Fibroblast of skin of abdomen (primary cell): ENCODE results near the gene UBC.
"Not testable (repeated sequence)": the region's sequence is repeated elsewhere in the genome, so short reads cannot be mapped to it uniquely, and the experiment has no call there.

Experiments used
- DNase-seq: peaks from one replicate; pipeline ENCODE4 v3.0.0-alpha.2; 2013

UBC gene

GRCh38 chr12:124913474-124914391 is 717 bp downstream of the UBC start:
- peak; percentile 67 for DNase-seq

DNA sequence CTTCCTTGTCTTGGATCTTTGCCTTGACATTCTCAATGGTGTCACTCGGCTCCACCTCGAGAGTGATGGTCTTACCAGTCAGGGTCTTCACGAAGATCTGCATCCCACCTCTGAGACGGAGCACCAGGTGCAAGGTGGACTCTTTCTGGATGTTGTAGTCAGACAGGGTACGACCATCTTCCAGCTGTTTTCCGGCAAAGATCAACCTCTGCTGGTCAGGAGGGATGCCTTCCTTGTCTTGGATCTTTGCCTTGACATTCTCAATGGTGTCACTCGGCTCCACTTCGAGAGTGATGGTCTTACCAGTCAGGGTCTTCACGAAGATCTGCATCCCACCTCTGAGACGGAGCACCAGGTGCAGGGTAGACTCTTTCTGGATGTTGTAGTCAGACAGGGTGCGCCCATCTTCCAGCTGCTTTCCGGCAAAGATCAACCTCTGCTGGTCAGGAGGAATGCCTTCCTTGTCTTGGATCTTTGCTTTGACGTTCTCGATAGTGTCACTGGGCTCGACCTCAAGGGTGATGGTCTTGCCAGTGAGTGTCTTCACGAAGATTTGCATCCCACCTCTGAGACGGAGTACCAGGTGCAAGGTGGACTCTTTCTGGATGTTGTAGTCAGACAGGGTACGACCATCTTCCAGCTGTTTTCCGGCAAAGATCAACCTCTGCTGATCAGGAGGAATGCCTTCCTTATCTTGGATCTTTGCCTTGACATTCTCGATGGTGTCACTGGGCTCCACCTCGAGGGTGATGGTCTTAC is 1.7 kb downstream of the UBC start:
- DNase-seq = not testable (repeated sequence)

- DNase-seq = not testable (repeated sequence)
Measured at GRCh38 chr12:124911521-124911920, 2.9 kb downstream of the UBC start.

DNA sequence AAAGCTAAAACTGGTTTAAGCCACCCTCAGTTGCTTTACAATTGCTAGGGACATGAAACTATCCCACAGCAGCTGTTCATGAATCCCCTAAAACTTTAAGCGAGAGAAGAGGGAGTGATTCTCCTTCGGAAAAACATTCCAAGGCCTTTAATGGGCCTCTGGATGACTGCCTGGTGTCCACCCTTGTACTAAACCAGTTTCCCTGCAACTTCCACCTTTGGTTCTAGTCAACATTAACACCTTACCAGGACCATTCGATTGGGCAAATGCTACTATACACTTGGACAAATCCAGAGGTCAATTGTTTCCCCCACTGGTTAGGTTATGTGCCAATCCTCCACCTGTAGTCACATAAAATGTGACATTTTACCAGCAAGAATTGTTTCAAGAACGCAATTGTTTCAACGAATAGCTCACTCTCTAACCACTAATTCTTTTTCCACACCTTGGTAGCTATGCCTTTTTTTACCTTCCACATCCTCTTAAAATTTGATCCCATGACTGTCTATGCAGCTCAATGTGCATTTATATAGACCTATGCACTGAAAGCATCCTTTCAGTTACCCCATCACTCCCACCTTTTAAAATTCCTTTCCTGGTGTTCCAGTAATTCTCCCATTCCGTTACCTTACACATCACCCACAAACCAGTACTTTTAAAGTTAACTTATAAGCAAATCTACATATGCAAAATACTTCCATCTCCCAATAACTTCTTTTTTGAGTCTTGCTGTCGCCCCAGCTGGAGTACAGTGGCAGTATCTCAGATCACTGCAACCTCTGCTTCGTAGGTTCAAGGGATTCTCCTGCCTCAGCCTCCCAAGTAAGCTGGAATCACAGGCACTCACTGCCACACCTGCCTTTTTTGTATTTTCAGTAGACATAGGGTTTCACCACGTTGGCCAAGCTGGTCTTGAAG is 3.6 kb downstream of the UBC start:
- no peak for DNase-seq

- DNase-seq = no peak
Measured at GRCh38 chr12:124909831-124910560, 4.5 kb downstream of the UBC start.

GRCh38 chr12:124906606-124907261 is 7.7 kb downstream of the UBC start:
- DNase-seq = peak; percentile 85

- peak; percentile 71 for DNase-seq
Measured at GRCh38 chr12:124904306-124905098, 9.9 kb downstream of the UBC start.

DNA sequence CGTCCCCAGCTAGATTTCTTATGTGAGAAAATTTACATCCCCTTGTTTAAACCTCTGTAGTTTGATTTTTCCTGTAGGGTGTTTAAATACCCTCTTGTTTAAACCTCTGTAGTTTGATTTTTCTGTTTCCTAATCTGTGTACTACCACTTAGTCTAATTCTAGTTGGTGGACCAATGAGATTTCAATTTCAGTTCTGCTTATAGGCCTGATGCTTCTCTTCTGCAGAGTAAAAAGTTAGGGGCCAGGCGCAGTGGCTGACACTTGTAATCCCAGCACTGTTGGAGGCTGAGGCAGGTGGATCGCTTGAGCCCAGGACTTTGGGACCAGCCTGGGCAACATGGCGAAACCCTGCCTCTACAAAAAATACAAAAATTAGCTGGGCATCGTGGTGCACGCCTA is 11.5 kb downstream of the UBC start:
- no peak for DNase-seq

- DNase-seq = no peak
Measured at GRCh38 chr12:124901003-124901402, 13.4 kb downstream of the UBC start.

DNA sequence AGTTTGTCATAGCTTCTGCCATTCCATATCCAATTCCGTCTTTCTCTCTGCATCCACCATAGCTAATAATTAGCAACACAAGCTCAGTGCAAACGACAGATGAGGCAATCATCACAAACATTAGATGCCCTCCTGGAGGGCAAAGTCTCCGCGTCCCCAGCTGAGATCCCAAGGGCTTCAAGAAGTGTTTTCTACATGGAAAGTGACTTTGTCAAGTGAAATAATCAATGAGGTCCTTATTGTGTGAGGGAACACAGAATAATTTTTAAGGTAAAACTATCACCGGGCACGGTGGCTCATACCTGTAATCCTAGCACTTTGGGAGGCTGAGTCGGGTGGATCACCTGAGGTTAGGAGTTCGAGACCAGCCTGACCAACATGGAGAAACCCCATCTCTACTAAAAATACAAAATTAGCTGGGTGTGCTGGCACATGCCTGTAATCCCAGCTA is 14.1 kb downstream of the UBC start:
- not testable (repeated sequence) for DNase-seq

DNA sequence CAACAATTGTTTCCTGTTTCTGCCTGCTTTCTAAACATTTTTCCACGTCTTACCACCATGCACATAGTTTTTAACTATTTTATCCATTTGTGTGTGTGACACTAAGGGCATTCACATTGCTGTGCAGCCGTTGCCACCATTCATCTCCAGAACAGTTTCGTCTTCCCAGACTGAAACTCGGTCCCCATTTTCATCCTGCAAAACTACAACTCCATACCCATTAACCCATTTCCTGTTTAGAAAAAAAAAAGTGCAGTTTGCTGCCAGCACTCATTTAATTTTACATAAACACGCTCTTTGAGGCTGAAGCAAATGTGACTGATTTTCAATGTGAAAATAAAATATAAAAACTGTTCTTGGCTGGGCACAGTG is 15.5 kb downstream of the UBC start:
- no peak for DNase-seq

DNA sequence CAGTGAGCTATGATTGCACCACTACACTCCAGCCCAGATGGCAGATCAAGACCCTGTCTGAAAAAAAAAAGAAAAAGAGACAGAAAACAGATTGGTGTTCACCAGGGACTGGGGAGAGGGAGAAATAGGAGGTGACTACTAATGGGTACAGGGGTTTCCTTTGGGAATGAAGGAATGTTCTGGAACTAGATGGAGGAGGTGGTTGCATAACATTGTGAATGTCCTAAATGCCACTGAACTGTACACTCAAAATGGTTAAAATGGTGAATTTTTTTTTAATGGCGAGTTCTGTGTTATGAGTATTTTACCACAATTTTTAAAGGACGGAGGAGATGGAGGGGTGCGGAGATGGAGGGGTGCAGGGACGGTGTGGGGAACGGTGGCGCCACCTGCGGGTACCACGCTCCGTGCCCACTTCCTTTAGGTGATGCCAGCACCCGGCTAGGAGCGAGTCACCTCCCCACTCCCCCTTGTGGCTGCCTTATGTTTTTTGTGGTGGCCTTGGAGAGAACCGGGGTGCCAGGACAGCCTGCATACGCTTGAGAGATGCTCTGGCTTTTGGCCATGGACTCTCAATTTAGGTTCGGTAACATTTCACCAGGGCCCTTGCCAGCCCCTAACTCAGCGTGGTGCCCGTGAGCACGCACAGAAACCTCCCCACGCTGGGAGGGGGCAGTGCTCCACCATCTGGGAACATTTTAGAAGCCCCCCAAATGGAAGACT is 16.1 kb downstream of the UBC start:
- DNase-seq = no peak

DNA sequence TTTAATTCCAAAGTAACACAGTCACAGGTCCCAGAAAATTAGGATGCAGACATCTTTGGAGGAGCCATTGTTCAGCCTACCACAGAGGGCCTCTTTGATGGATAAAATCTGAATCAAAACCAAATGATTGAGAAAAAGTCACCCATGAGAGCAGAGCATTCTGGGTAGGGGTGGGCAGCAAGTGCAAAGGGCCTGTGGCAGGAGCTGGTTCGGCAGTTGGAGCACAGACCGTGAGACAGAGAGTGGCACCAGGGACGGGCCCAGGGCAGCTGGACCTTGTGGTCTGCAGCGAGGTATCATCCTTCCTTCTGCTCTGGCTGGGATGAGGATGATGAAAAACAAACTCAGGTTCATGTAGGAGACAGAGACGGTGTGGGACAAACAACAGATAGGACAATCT is 18.0 kb downstream of the UBC start:
- DNase-seq = no peak

DNA sequence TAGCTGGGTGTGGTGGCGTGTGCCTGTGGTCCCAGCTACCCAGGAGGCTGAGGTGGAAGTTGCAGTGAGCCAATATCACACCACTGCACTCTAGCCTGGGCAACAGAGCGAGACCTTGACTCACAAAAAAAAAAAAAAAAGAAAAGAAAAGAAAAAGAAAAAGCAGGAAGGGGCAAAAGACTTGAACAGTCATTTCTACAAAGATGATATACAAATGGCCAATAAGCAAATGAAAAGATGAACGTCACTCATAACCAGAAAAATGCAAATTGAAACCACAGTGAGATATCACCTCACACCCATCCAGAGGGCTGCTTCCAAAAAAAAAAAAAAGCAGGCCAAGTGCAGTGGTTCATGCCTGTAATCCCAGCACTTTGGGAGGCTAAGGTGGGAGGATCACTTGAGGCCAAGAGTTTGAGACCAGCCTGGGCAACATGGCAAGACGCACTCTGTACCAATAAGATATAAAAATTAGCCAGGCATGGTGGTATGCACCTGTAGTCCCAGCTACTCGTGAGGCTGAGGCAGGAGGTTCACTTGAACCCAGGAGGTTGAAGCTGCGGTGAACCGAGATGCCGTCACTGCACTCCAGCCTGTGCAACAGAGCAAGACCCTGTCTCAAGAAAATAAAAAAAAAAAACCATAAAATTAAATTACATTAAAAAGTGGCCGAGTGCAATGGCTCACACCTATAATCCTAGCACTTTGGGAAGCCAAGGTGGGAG is 20.5 kb downstream of the UBC start:
- DNase-seq = no peak

DNA sequence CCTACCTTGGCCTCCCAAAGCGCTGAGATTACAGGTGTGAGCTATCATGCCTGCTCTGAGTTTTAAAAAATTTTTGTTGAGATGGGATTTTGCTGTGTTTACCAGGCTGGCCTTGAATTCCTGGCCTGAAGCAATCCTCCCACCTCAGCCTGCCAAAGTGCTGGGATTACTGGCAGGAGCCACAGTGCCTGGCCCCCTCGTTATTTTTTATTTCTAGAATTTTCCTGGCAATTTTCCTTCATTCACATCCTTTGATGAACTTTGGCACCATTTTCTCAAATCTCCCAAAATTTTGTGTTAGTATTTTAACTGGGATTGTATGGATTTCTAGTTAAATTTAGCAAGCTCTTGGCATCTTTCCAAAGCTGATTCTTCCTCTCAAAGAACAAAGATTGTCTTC is 26.2 kb downstream of the UBC start:
- no peak for DNase-seq

DNA sequence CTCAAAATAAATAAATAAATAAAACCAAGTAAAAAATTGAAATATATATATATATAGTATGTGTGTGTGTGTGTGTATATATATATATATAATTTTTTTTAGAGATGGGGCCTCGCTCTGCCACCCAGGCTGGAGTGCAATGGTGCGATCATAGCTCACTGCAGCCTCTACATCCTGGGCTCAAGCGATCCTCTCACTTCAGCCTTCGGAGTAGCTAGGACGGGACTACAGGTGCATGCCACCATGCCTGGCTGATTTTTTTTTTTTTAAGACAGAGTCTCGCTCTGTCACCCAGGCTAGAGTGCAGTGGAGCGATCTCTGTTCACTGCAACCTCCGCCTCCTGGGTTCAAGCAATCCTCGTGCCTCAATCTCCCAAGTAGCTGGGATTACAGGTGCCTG is 26.7 kb downstream of the UBC start:
- DNase-seq = not testable (repeated sequence)

DNA sequence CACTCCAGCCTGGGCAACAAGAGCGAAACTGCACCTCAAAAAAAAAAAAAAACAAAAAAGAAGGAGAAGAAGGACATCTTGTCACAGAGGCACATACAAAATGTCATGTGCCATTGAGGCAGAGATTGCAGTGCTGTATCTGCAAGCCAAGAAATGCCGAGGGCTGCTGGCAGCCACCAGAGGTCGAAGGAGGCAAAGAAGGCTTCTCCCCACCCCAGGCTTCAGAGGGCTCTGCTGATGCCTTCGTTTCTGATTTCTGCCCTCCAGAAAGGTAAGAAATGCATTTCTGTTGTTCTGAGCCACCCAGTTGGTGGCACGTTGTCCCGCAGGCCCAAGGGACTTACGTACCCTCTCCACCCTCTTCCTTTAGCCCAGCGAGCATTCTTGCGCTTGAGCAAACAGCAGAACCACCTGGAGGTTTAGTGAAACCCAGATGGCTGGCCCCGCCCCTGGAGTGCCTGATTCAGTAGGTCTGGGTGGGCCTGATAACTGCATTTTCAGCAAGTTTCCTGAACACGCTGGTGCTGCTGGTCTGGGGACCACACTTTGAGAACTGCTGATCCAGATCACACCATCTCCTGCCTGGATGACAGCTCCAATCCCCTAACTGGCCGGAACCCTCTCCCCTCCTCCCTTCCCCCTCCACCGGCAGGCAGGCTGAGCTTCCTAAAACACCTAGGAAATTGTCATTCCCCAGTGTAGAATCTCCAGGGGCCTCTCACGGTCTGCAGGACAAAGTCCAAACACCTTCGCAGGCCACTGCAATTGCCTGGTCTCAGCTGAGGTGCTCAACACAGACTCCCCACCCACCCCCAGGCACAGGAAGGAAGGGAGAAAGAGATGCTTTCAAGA is 29.6 kb downstream of the UBC start:
- no peak for DNase-seq
